GM12801 (cell line): ENCODE results near the gene PKP4.

ENCODE experiments used
- CTCF ChIP-seq: IDR thresholded peaks from one replicate; pipeline ENCODE4 v1.5.1; 2011; ENCODE audit warnings: control low read depth; ENCODE audit not compliant: insufficient read length; ENCODE audit errors: extremely low read depth

The PKP4 gene

GRCh38 chr2:158725441-158725891 lies 268.7 kb downstream of the PKP4 start:
- no peak for TF ChIP-seq CTCF

- no peak for TF ChIP-seq CTCF
Observed at GRCh38 chr2:158726911-158727592, 270.3 kb downstream of the PKP4 start.

GRCh38 chr2:158728422-158728821 lies 271.7 kb downstream of the PKP4 start:
- no peak for TF ChIP-seq CTCF

GRCh38 chr2:158729451-158729850 lies 272.7 kb downstream of the PKP4 start:
- no peak for TF ChIP-seq CTCF

GRCh38 chr2:158729873-158730620 lies 273.3 kb downstream of the PKP4 start:
- TF ChIP-seq CTCF, result no peak

- TF ChIP-seq CTCF, result no peak
Observed at GRCh38 chr2:158730621-158731140, 273.9 kb downstream of the PKP4 start.

- no peak for TF ChIP-seq CTCF
Observed at GRCh38 chr2:158731386-158731785, 274.6 kb downstream of the PKP4 start.
